ENCODE data around the gene SLC35E4. TPM values are rescaled to one million over a fixed set of nuclear protein-coding genes. Genes with fewer than 3 reads are reported as not detected.
"Not testable (repeated sequence)": the region's sequence is repeated elsewhere in the genome, so short reads cannot be mapped to it uniquely, and the experiment has no call there.

Gene SLC35E4
- total and polyA plus RNA-seq, 8 donors, result 1.8 to 3.8 (median 2.9) TPM

GRCh38 chr22:30614879-30615278 lies 20.7 kb upstream of the SLC35E4 start:
- Histone ChIP-seq H3K36me3 (peaks cover 0 to 55% of the 10 kb centered on the region in 2 donors), H3K9me3 (no peaks in the 10 kb centered on the region), H3K4me1 (peaks cover 0 to 11% of the 10 kb centered on the region in 2 donors), H3K4me3 (no peak overlapping the region), H3K27me3 (no peaks in the 10 kb centered on the region), H3K27ac (no peak overlapping the region)
- no peak for ATAC-seq
- DNase-seq, result no peak
- TF ChIP-seq CTCF (IDR thresholded peaks at IDR 0.05), result no peak
- intact Hi-C loops (cut with DNase I), result no loop called here

DNA sequence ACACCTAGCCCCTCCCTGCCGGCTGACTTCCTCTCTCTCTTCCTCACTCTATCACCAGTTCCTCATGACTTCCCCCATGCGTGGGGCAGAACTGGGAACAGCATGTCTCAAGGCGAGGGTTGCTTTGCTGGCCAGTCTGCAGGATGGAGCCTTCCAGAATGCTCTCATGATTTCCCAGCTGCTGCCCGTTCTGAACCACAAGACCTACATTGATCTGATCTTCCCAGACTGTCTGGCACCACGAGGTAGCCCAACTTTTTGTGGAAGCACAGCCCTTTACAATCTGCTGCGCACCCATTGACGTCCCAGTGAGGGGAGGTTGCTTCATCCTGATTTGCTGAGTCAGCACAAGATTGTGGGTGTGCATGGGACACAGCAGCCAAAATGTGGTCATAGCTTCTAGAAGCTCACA lies 20.0 kb upstream of the SLC35E4 start:
- no peak for TF ChIP-seq CTCF (IDR thresholded peaks at IDR 0.05)
- peak in 1 of 4 donors; percentile 60 for DNase-seq
- H3K9me3 ChIP-seq, result no peaks in the 10 kb centered on the region
- ATAC-seq, result peak; percentile 62
- intact Hi-C loops (cut with DNase I), result no loop called here
- H3K4me3 ChIP-seq, result no peak overlapping the region
- H3K27ac ChIP-seq, result no peak overlapping the region
- peaks cover 0 to 56% of the 10 kb centered on the region in 2 donors for H3K36me3 ChIP-seq
- peaks cover 0 to 5% of the 10 kb centered on the region in 2 donors for H3K4me1 ChIP-seq
- no peaks in the 10 kb centered on the region for H3K27me3 ChIP-seq

- no peaks in the 10 kb centered on the region for H3K9me3 ChIP-seq
- TF ChIP-seq CTCF (IDR thresholded peaks at IDR 0.05), result no peak
- ATAC-seq, result no peak
- DNase-seq, result no peak
- no peaks in the 10 kb centered on the region for H3K27me3 ChIP-seq
- no peak overlapping the region for H3K4me3 ChIP-seq
- no peak overlapping the region for H3K27ac ChIP-seq
- intact Hi-C loops (cut with DNase I), result no loop called here
- H3K4me1 ChIP-seq, result no peaks in the 10 kb centered on the region
- H3K36me3 ChIP-seq, result peaks cover 0 to 47% of the 10 kb centered on the region in 2 donors
Measured at GRCh38 chr22:30617819-30618218, 17.8 kb upstream of the SLC35E4 start.

GRCh38 chr22:30619909-30620308 lies 15.7 kb upstream of the SLC35E4 start:
- H3K27ac ChIP-seq; ATAC-seq; H3K27me3 ChIP-seq; DNase-seq; H3K9me3 ChIP-seq; H3K4me3 ChIP-seq; H3K4me1 ChIP-seq; intact Hi-C loops (cut with DNase I): not testable (repeated sequence)
- peaks cover 0 to 31% of the 10 kb centered on the region in 2 donors for H3K36me3 ChIP-seq

DNA sequence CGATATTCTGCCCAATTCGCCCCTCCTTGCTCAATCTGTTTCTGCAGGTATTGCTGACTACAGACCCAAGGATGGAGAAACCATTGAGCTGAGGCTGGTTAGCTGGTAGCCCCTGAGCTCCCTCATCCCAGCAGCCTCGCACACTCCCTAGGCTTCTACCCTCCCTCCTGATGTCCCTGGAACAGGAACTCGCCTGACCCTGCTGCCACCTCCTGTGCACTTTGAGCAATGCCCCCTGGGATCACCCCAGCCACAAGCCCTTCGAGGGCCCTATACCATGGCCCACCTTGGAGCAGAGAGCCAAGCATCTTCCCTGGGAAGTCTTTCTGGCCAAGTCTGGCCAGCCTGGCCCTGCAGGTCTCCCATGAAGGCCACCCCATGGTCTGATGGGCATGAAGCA lies 9.2 kb upstream of the SLC35E4 start:
- ATAC-seq, result no peak
- H3K27me3 ChIP-seq, result no peaks in the 10 kb centered on the region
- H3K4me1 ChIP-seq, result no peaks in the 10 kb centered on the region
- no peak for DNase-seq
- H3K4me3 ChIP-seq, result no peak overlapping the region
- peaks cover 0 to 5% of the 10 kb centered on the region in 2 donors for H3K36me3 ChIP-seq
- H3K27ac ChIP-seq, result no peak overlapping the region
- H3K9me3 ChIP-seq, result no peaks in the 10 kb centered on the region
- intact Hi-C loops (cut with DNase I), result no loop called here
- no peak for TF ChIP-seq CTCF (IDR thresholded peaks at IDR 0.05)

GRCh38 chr22:30627471-30627870 lies 8.1 kb upstream of the SLC35E4 start:
- intact Hi-C loops (cut with DNase I), result no loop called here
- no peak overlapping the region for H3K27ac ChIP-seq
- DNase-seq, result no peak

More at GRCh38 chr22:30627471-30627870, 8.1 kb upstream of the SLC35E4 start:
- no peak for ATAC-seq
- H3K27me3 ChIP-seq, result no peaks in the 10 kb centered on the region
- H3K36me3 ChIP-seq, result no peaks in the 10 kb centered on the region
- H3K4me3 ChIP-seq, result no peak overlapping the region
- TF ChIP-seq CTCF (IDR thresholded peaks at IDR 0.05), result no peak
- H3K9me3 ChIP-seq, result no peaks in the 10 kb centered on the region
- H3K4me1 ChIP-seq, result no peaks in the 10 kb centered on the region

Data from left lung (tissue), 10 donors.